ENCODE results near the gene COX7A2L. TPM values are rescaled to one million over a fixed set of nuclear protein-coding genes. Genes with fewer than 3 reads are reported as not detected.

COX7A2L gene
- total and polyA plus RNA-seq, 9 donors = 130 to 294 (median 165) TPM

- intact Hi-C loops (cut with DNase I) = no loop called here
- H3K9me3 ChIP-seq = no peaks in the 10 kb centered on the region
- H3K4me3 ChIP-seq = no peak overlapping the region
- whole genome bisulfite sequencing, 3 donors = 88 to 93% (median 89%) methylated on average over 23 of the region's 23 CpGs
- no peaks in the 10 kb centered on the region for H3K36me3 ChIP-seq
- H3K27me3 ChIP-seq = no peaks in the 10 kb centered on the region
- H3K27ac ChIP-seq = no peak overlapping the region
- TF ChIP-seq CTCF (IDR thresholded peaks at IDR 0.05) (no peak), EP300 (IDR thresholded peaks at IDR 0.05) (no peak), POLR2A (IDR thresholded peaks at IDR 0.05) (no peak)
- peaks cover 10% of the 10 kb centered on the region for H3K4me1 ChIP-seq (ENCODE audit: insufficient read depth)
- no peak for DNase-seq
These were observed 20.7 kb downstream of the COX7A2L start for GRCh38 chr2:42340045-42340937.

- Histone ChIP-seq H3K27me3 (no peaks in the 10 kb centered on the region), H3K9me3 (no peaks in the 10 kb centered on the region), H3K36me3 (no peaks in the 10 kb centered on the region), H3K4me1 (ENCODE audit: insufficient read depth) (peaks cover 10% of the 10 kb centered on the region), H3K27ac (no peak overlapping the region), H3K4me3 (no peak overlapping the region)
- no peak for TF ChIP-seq CTCF (IDR thresholded peaks at IDR 0.05)
- TF ChIP-seq EP300 (IDR thresholded peaks at IDR 0.05) = no peak
- TF ChIP-seq POLR2A (IDR thresholded peaks at IDR 0.05) = no peak
- no peak for DNase-seq
- intact Hi-C loops (cut with DNase I) = loop anchor here in 1 of 4 donors (10.0 kb wide), 1 partner anchor 245 kb away; no protein-coding TSS in a partner anchor
- WGBS, 3 donors = 74 to 76% (median 76%) methylated on average over 21 of the region's 21 CpGs
These were observed 21.7 kb downstream of the COX7A2L start for GRCh38 chr2:42339191-42339912.

- H3K36me3 ChIP-seq = no peaks in the 10 kb centered on the region
- no peak overlapping the region for H3K27ac ChIP-seq
- H3K4me3 ChIP-seq = no peak overlapping the region
- peaks cover 10% of the 10 kb centered on the region for H3K4me1 ChIP-seq (ENCODE audit: insufficient read depth)
- no peak for DNase-seq
- no peaks in the 10 kb centered on the region for H3K9me3 ChIP-seq
- intact Hi-C loops (cut with DNase I) = loop anchor here in 1 of 4 donors (10.0 kb wide), 1 partner anchor 244 kb away; no protein-coding TSS in a partner anchor
- no peaks in the 10 kb centered on the region for H3K27me3 ChIP-seq
- TF ChIP-seq EP300 (IDR thresholded peaks at IDR 0.05) (no peak), POLR2A (IDR thresholded peaks at IDR 0.05) (no peak), CTCF (IDR thresholded peaks at IDR 0.05) (no peak)
- 93 to 96% (median 93%) methylated on average over 13 of the region's 13 CpGs for WGBS, 3 donors
These were observed 22.3 kb downstream of the COX7A2L start for GRCh38 chr2:42338567-42339190.

GRCh38 chr2:42337846-42338566, 23.0 kb downstream of the COX7A2L start:
- TF ChIP-seq POLR2A (IDR thresholded peaks at IDR 0.05) = no peak
- no peak for TF ChIP-seq EP300 (IDR thresholded peaks at IDR 0.05)
- TF ChIP-seq CTCF (IDR thresholded peaks at IDR 0.05) = no peak
- Histone ChIP-seq H3K9me3 (no peaks in the 10 kb centered on the region), H3K36me3 (no peaks in the 10 kb centered on the region), H3K27ac (no peak overlapping the region), H3K4me3 (no peak overlapping the region), H3K4me1 (ENCODE audit: insufficient read depth) (peaks cover 10% of the 10 kb centered on the region), H3K27me3 (no peaks in the 10 kb centered on the region)
- DNase-seq = no peak
- 94 to 95% (median 94%) methylated on average over 28 of the region's 28 CpGs for whole genome bisulfite sequencing, 3 donors
- intact Hi-C loops (cut with DNase I) = loop anchor here in 1 of 4 donors (10.0 kb wide), 1 partner anchor 243 kb away; no protein-coding TSS in a partner anchor

Data from ovary (tissue), 9 donors.